LNCAP (cell line): ENCODE measurements around the gene SCLY.

Experiments
- TF ChIP-seq, protein P1 (sequence below): fragments of 450-650 bp; IDR thresholded peaks from 2 replicates; pipeline ENCODE4 v1.5.1; 2017; ENCODE audit warnings: mild to moderate bottlenecking

The SCLY gene

DNA sequence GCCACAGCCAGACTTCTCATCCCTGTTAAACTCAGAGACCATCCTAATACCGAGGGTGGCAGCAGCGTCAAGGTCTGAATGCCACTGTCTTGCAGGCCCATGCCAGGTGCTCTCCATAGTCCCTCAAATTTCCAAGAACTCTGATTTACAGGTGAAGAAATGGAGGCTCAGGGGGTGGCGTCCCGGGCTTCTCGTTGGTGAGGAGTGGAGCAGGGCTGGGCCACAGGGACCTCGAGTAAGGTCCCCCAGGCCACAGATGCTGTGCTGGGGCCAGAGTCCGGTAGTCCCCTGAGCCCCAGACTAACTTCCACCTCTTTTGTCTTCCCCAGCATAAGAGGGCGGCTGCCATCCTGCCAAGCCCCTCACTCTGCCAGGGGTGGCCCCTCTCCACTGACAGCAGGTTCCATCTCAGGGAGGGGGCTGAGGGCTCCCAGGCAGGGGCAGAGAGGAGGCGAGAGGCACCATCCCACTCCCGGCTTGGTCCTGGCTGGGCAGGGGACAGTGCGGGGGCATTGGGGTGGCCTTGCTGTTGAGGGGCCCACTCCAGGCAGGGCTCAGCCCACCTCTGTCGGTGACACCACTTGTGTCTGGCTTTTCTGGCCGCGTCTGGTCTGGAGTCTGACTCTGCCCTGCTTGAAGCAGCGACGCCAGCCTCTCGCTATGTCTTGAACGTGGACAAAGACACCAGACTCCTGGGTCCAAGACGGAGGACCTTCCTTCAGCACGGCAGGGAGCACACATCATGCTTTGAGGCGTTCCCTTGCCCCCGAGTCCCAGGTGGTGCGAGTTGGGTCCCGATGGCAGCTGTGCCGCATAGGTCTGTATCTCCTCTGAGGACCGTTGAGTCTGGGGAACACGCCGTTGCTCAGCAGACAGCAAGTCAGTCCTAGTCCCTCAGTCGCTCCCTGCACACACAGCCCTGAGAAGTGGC lies 61.8 kb downstream of the SCLY start:
- TF ChIP-seq, protein P1, sequence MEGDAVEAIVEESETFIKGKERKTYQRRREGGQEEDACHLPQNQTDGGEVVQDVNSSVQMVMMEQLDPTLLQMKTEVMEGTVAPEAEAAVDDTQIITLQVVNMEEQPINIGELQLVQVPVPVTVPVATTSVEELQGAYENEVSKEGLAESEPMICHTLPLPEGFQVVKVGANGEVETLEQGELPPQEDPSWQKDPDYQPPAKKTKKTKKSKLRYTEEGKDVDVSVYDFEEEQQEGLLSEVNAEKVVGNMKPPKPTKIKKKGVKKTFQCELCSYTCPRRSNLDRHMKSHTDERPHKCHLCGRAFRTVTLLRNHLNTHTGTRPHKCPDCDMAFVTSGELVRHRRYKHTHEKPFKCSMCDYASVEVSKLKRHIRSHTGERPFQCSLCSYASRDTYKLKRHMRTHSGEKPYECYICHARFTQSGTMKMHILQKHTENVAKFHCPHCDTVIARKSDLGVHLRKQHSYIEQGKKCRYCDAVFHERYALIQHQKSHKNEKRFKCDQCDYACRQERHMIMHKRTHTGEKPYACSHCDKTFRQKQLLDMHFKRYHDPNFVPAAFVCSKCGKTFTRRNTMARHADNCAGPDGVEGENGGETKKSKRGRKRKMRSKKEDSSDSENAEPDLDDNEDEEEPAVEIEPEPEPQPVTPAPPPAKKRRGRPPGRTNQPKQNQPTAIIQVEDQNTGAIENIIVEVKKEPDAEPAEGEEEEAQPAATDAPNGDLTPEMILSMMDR: no peak

DNA sequence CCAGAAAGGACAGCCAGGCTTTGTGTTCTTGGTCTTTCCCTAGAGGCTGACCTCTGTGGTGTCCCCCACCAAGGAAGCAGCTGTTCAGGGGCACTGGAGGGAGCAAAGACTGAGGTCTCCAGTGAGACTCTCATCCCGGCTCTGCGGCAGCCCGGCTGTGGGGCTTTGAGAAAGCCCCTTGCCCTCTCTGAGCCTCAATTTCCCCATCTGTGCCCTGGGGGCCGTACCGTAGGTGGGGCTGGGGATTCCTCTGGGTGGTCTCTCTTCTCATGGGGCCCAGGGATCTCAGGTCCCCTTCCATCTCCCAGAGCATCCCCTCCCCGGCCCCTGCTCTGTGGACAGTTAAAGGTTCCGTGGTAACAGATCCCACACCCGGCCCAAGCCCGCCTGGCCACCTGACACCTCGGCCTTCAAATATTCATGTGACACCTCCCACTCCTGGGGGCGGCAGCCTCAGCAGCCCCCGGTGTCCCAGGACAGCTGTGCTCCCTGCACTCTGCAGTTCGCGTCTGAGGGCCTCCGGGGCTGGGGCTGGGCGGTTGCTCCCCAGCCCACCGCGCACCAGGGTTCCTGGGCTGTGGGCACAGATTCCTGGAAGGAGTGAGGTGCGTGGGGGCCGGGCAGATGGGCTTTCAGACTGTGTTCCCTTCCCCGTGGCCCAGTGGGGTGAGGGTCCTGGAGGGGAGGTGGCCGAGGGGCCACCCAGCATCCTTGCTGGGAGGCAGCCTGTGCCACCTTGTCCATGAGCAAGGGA lies 62.6 kb downstream of the SCLY start:
- TF ChIP-seq, protein P1: no peak

DNA sequence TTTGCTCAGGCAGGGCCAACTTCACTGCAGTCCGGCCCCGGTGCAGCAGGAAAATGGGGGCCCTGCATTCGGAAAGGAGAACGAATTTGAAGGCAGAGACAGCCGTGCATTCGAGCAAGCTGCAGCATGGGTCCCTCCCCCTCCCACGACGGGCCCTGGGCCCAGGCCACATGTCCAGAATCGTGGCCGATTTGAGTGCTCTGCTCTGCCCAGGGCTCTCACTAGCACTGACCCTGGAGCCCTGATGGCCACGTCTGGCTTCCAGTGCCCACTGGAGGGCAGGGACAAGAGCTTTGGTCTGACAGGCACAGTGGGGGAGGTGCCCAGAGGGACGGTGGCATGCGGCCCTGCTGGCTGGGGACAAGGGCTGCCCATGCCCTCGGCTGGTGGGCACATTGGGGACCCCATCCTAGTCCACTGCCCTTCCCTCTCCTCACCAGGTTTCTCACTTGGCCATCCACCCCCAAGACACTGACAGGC lies 63.2 kb downstream of the SCLY start:
- TF ChIP-seq, protein P1: no peak

DNA sequence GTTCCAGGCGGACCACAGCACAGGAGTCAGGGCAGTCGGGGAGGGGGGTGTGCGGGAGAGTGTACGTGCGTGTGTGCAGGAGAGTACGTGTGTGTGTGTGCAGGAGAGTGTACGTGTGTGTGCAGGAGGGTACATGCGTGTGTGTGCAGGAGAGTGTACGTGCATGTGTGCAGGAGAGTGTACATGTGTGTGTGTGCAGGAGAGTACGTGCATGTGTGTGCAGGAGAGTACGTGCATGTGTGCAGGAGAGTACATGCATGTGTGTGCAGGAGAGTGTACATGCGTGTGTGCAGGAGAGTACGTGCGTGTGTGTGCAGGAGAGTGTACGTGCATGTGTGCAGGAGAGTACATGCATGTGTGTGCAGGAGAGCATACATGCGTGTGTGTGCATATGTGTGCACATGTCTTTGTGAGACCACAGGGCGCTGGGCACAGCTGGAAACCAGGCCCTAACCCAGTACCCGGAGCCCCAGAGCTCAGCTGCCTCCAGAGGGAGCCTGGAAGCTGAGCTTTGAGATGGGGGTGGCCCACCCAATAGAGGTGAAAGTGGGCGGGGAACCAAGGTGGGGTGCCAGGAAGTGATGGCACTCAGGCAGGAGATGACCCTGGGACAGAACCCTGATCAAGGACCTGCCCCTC lies 63.8 kb downstream of the SCLY start:
- TF ChIP-seq, protein P1: no peak

DNA sequence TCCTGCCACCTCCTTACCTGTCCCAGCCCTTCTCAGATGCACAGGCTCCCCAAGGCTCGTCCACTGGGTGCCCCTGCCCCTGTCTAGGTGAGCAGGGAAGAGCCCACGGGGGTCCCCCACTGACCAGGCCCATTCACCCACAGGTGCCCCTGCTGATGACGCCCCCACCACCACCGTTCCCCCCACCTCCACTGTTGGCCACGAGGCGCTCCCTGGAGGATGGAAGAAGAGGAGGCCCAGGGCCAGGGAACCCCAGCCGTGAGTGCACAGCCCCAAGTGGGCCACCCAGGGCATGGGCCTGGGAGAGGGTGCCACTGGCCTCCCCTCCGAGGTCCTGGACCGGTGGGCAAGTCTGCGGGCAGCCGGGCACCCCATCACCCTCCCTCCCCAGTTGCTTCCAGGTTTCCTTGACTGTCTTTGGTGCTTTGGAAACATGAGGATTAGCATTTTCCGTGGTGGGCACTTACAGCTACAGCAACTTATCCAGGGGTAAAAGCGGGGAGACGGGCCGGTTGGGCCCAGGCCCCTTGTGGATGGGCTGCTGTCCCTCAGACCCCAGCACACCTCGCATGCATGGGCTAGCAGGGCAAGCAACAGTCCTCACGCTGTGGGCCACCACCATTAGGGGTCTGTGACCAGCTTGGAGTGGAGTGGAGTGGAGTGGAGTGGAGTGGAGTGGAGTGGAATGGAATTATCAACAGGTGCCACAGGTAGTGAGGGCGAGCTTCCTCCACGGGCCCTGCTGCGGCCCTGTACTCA lies 64.5 kb downstream of the SCLY start:
- TF ChIP-seq, protein P1: no peak

DNA sequence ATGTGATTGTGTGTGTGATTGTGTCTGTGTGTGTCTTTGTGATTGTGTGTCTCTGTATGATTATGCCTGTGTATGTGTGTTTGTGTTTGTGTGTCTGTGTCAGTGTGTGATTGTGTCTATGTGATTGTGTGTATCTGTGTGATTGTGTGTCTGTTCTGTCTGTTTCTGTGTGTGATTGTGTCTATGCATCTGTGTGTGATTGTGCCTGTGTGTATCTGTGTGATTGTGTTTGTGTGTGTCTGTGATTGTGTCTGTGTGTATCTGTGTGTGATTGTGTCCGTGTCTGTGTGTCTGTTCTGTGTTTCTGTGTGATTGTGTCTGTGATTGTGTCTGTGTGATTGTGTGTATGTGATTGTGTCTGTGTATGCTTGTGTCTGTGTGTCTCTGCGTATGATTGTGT lies 65.5 kb downstream of the SCLY start:
- TF ChIP-seq, protein P1: no peak

DNA sequence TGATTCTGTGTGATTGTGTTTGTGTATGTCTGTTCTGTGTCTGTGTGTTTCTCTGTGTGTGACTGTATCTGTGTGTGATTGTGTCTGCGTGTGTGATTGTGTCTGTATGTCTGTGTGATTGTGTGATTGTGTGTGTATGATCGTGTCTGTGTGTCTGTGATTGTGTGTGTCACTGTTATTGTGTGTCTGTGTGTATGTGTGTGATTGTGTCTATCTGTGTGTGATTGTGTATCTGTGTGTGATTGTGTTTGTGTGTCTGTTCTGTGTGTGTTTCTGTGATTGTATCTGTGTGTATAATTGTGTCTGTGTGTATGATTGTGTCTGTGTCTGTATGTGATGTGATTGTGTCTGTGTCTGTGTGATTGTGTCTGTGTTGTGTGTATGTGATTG lies 66.0 kb downstream of the SCLY start:
- TF ChIP-seq, protein P1: no peak
